K562 (cell line): ENCODE data around the gene BMP2K. TPM values are rescaled to one million over a fixed set of nuclear protein-coding genes. Genes with fewer than 3 reads are reported as not detected.

Experiments used
- C11orf30 ChIP-seq: fragments of 450-650 bp; IDR thresholded peaks from 2 replicates; pipeline ENCODE4 v1.6.1; 2016; ENCODE audit warnings: low read depth, mild to moderate bottlenecking
- CLOCK ChIP-seq: fragments of 250-450 bp; sonication (Bioruptor Pico); IDR thresholded peaks from 2 replicates; pipeline ENCODE4 v1.4.0; 2020; ENCODE audit warnings: mild to moderate bottlenecking, moderate library complexity, borderline replicate concordance
- MYC ChIP-seq, 2 experiments: fragments of 250-450 bp in 1 of 2; sonication (Bioruptor Pico) in 1 of 2; IDR thresholded peaks; 2 replicates each; pipeline versions ENCODE4 v1.5.1 to v1.6.1; 2012 to 2021; ENCODE audit warnings: low read depth in 2 of 2, borderline replicate concordance in 1 of 2, improper control_type of control experiment in 1 of 2, low read length in 1 of 2, mild to moderate bottlenecking in 1 of 2, moderate library complexity in 1 of 2
- TCFL5 ChIP-seq: fragments of 250-450 bp; sonication (Bioruptor Pico); conservative IDR thresholded peaks from 2 replicates; pipeline ENCODE4 v1.6.1; 2021; ENCODE audit warnings: mild to moderate bottlenecking, moderate library complexity, matching md5 sums
- TFAM ChIP-seq: fragments of 250-450 bp; sonication (Bioruptor Pico); conservative IDR thresholded peaks from 2 replicates; pipeline ENCODE4 v1.5.0; 2021; ENCODE audit warnings: mild to moderate bottlenecking, moderate library complexity
- ZNF134 ChIP-seq: fragments of 250-450 bp; sonication (Bioruptor Pico); conservative IDR thresholded peaks from 2 replicates; pipeline ENCODE4 v1.4.0; 2020
- ZNF274 ChIP-seq: IDR thresholded peaks from 2 replicates; pipeline ENCODE4 v1.6.1; 2011; ENCODE audit warnings: low read depth, mild to moderate bottlenecking, low read length, moderate library complexity, borderline replicate concordance
- ZNF316 ChIP-seq: fragments of 450-650 bp; IDR thresholded peaks from 2 replicates; pipeline ENCODE4 v1.6.1; 2016
- ZNF384 ChIP-seq: IDR thresholded peaks from 2 replicates; pipeline ENCODE4 v1.6.1; 2012; ENCODE audit warnings: low read depth, low read length, improper control_type of control experiment
- polyA plus RNA-seq, 8 experiments: library from polyadenylated mRNA; depleted of rRNA in 4 of 8; stranded (reverse) in 5 of 8; unstranded in 3 of 8; fragments of >200 nt; fragmentation: Nextera tagmentation in 2 of 8; fragmentation: Illumina TruSeq in 1 of 8; extraction: Ambion mirVana in 2 of 8; extraction: Trizol in 1 of 8; gene quantifications; 2 replicates each; pipeline versions ENCODE4 v1.2.1 to v1.2.3, GENCODE V29; 2011 to 2014; ENCODE audit warnings: inconsistent platforms in 1 of 8, missing spikeins in 1 of 8
- total RNA-seq, 7 experiments: library from RNA; depleted of rRNA in 6 of 7; stranded (reverse); fragments of >200 nt in 6 of 7; fragmentation: Illumina TruSeq in 2 of 7; extraction: Trizol in 2 of 7; gene quantifications; 2 replicates each; pipeline versions ENCODE4 v1.2.1 to v1.2.3, GENCODE V29; 2011 to 2021; ENCODE audit warnings: low replicate concordance in 1 of 7

The BMP2K gene
- total and polyA plus RNA-seq, 9 of the 15 experiments (the other 6 are each of a cell fraction or from before 2014, with no cell fraction given): 17.0 to 217 (median 104) TPM

GRCh38 chr4:78788007-78788889 is 12.1 kb downstream of the BMP2K start (continued):
- TF ChIP-seq CLOCK (CRISPR knock-in tag) (no peak), MYC (IDR thresholded peaks at IDR 0.05; ENCODE audit: low read depth, low read length) (no peak), MYC (CRISPR knock-in tag; IDR thresholded peaks at IDR 0.05; ENCODE audit: borderline replicate concordance, low read depth) (no peak), ZNF134 (CRISPR knock-in tag) (no peak), TFAM (CRISPR knock-in tag) (no peak), ZNF316 (peak; percentile 92), ZNF384 (peak; percentile 45; the same call in 1 of the 2 replicates), TCFL5 (CRISPR knock-in tag) (no peak), ZNF274 (no peak), C11orf30 (peak; percentile 81)
- TF ChIP-seq, all 486 proteins: peak for 5
